GM19025 (cell line): Measurements from ENCODE around the gene CCDC74B.
A peak's percentile ranks its signal among the peaks of the same experiment; 100 is the strongest.
"Not testable (repeated sequence)": the region's sequence is repeated elsewhere in the genome, so short reads cannot be mapped to it uniquely, and the experiment has no call there.

ENCODE experiments used
- ATAC-seq: cut with Tn5 transposase; IDR thresholded peaks from one replicate; pipeline ENCODE4 v1.9.1; 2021; ENCODE audit warnings: mild to moderate bottlenecking, low read depth, moderate library complexity; ENCODE audit not compliant: unreplicated experiment

Gene CCDC74B

GRCh38 chr2:130145006-130145414 is at the start of gene CCDC74B:
CCDC74B (minus strand) TSS chr2:130145112; CDS start chr2:130144996, 116 bp downstream.
- peak; percentile 96 for ATAC-seq

DNA sequence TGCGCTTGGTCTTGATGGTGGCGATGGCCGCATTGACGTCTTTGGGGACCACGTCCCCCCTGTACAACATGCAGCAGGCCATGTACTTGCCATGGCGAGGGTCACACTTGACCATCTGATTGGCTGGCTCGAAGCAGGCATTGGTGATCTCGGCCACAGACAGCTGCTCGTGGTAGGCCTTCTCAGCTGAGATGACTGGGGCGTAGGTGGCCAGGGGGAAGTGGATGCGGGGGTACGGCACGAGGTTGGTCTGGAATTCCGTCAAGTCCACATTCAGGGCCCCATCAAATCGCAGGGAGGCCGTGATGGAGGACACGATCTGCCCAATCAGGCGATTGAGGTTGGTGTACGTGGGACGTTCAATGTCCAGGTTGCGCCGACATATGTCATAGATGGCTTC is 48.9 kb upstream of the CCDC74B start:
- ATAC-seq, result not testable (repeated sequence)

DNA sequence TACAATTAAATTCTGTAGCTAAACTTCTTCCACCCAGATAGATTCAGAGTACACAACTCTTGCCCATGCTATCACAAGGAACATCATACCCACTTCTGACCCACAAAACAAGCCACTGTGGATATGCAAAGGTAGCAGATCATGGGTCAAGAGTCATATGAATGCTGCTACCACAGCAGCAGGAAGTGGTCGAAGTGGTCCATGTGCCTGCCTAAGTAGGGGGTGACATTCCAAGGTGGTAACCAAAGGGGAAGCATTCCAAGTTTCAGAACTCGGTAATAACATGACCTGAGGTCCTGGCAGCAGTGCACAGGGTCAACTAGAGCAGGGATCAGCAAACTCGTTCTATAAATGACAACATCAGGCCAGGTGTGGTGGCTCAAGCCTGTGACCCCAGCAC is 47.5 kb upstream of the CCDC74B start:
- ATAC-seq, result not testable (repeated sequence)

DNA sequence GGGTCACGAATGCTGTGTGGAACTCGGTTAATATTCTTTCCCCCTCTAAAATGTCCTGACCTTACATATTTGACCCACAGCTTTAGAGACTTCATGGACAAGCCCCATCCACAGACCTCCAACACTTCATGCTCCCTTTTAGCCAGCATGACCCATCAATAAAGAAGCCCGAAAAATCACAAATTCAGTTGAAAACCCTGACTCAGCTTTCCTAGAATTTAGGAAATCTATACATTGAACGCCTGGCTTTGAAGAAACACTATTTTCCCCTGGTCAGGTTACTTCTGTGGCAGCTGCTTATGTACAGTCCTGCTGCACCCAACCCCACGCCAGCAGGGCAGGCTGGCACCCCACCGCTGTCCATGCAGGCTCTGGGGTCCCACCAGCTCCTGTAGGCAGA is 46.4 kb upstream of the CCDC74B start:
- not testable (repeated sequence) for ATAC-seq

DNA sequence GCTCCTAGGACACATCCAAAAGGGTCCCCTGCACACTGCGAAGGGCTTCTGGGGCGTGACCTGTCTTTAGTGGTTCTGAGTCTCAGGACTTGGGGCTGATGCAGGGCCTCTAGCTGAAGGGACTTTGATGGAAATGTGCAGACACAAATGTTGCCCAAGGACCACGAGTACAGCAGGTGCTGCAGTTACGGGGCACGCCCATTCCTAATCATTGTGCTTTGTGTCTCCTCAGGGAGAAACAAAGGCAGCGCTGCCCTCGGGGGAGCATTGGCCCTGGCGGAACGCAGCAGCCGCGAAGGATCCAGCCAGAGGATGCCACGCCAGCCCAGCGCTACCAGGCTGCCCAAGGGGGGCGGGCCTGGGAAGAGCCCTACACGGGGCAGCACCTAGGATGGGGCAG is 45.3 kb upstream of the CCDC74B start:
- no peak for ATAC-seq

- not testable (repeated sequence) for ATAC-seq
Measured at GRCh38 chr2:130188958-130189357, 44.0 kb upstream of the CCDC74B start.

- ATAC-seq, result not testable (repeated sequence)
Measured at GRCh38 chr2:130187859-130188792, 43.2 kb upstream of the CCDC74B start.

- no peak for ATAC-seq
Measured at GRCh38 chr2:130187268-130187667, 42.4 kb upstream of the CCDC74B start.

- ATAC-seq, result no peak
Measured at GRCh38 chr2:130186391-130186790, 41.5 kb upstream of the CCDC74B start.

- no peak for ATAC-seq
Measured at GRCh38 chr2:130185896-130186295, 41.0 kb upstream of the CCDC74B start.

DNA sequence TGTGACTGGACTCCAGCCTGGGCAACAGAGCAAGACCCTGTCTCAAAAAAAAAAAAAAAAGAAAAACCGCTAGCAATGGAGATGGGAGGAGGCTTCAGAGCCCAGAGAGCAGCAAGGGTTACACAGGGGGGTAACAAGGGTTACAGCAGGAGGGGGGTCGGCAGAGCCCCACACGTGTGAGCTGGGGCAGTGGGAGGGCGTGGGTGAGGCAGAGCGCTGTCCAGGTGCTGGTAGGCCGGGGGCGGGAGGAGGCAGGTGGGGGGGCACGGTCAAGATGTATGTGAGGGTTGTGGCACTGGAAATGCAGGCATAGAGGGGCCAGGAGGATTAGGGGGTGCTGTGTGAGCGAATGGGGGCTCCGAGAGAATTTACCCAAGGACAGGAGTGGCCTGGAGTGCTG is 40.5 kb upstream of the CCDC74B start:
- no peak for ATAC-seq

GRCh38 chr2:130183512-130184373 is 38.8 kb upstream of the CCDC74B start:
- ATAC-seq, result no peak

DNA sequence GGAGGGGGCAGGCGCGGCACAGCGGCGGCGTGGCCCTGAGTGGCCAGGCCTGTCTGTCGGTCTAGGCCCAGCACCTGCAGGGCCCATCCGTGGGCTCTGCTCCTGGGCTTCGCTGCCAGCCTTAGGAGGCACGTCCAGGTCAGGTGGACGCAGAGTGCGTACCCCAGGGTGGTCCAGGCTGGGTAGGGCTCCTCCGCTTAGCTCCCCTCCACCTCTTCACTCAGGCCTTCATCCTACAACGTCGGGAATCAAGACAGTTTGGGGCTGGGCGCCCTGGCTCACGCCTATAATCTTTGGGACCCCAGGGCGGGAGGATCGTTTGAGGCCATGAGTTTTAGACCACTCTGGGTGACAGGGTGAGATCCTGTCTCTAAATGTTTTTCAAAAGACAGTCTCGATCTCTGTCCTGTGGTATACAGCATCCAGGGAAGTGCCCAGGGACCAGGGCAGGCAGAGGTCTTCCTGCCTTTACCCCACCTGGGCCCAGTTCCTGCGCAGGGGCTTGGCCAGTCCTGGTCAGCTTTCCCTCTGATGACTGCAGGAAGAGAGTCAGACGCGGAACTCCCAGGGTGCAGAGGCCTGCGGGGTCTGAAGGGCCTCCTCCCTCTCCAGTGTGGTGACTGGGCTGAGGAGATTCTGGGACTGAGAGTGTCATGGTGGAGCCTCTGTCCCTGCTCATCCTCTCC is 38.1 kb upstream of the CCDC74B start:
- not testable (repeated sequence) for ATAC-seq

- ATAC-seq, result peak; percentile 79
Measured at GRCh38 chr2:130181880-130182682, 37.2 kb upstream of the CCDC74B start, which contains the start of gene MZT2B. MZT2B (plus strand) TSS chr2:130182262; CDS start chr2:130182283, 21 bp downstream.

DNA sequence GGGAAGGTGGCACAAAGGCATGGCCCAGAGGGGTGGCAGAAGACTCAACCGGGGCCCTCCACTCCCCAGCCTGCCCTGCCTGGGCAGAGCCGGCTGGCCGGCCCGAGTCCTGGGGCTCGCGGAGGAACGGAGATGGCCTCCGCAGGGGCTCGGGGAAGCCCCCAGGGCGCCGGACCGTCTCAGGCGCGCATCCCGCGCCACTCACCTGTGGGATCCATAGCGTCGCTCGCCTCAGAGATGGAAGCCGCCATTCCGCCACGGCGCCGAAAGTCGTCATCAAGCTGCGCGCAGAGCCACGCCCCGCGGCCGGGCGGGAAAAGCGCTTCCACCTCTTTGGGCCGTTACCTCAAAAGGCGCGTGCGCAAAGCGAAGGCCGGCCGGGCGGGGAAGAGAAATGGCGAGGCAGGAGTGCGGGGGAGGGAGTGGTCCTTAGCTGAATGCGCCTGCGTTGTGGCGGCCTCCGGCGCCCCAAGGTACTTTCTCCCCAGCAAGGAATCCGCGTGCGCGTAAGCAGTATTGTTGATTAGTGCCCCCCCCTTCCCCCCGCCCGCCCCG is 36.5 kb upstream of the CCDC74B start, which contains the start of gene SMPD4:
TSS of gene SMPD4 (minus strand) at position 278 of the 555 bp plus-strand sequence. CDS start 5,010 bp downstream, outside the sequence.
- peak; percentile 45 for ATAC-seq

DNA sequence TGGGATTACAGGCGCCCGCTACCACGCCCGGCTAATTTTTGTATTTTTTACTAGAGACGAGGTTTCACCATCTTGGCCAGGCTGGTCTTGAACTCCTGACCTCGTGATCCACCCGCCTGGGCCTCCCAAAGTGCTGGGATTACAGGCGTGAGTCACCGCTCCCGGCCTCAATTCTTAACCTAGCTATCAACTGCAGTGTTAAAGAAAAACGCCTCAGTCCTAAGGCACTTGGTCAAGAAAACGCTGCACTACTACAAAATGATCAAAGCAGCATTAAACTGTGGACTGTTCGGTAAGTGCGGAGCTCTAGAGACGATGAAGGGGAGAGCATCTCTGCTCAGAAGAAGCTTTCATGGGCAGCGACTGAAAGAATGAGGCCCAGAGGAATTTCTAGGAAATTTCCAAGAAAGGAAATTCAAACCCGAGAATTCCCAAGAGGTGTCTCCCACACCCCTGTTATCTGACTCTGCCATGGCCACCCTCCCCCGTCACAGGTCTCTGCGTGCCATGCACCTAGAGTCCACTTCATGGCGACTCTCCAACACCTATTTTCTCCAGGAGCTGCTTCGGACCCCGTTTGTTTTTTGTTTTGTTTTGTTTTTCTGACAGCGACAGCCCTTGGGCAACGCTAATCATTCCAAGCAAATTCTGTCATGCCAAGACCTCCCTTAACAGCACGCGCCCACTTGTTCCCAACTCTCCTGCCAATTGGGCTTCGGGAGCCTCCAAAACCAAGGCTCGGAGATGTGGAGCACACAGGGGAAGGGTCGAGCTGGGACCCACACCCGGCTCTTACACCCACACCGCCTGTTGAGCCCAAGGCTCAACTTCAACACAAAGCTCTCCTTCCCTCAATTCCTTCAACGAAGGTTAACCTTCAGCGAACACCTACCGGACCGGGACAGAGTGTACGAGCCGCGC is 35.8 kb upstream of the CCDC74B start:
- ATAC-seq, result not testable (repeated sequence)

- ATAC-seq, result not testable (repeated sequence)
Measured at GRCh38 chr2:130174866-130175265, 30.0 kb upstream of the CCDC74B start.

DNA sequence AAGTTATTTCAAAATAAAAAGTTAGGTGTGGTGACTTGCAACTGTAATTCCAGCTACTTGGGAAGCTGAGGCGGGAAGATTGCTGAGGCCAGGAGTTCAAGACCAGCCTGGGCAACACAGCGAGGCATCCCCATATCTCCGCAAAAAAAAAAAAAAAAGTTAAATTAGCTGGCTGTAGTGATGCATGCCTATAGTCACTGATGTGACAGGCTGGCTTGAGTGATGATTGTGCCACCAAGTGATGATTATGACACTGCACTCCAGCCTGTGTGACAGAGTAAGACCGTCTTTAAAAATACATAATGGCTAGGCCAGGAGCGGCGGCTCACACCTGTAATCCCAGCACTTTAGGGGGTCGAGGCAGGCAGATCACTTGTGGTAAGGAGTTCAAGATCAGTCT is 25.0 kb upstream of the CCDC74B start:
- ATAC-seq, result no peak
